GM11168 (cell line): Measurements from ENCODE around the gene RASD2.

Source experiments
- in situ Hi-C: fragments of 300-500 bp; cut with MboI; formaldehyde crosslinking; loops from one replicate; pipeline ENCODE4 v1.12.0; 2022; ENCODE audit warnings: low sequenced_read_pairs; ENCODE audit not compliant: unreplicated experiment

Gene RASD2

DNA sequence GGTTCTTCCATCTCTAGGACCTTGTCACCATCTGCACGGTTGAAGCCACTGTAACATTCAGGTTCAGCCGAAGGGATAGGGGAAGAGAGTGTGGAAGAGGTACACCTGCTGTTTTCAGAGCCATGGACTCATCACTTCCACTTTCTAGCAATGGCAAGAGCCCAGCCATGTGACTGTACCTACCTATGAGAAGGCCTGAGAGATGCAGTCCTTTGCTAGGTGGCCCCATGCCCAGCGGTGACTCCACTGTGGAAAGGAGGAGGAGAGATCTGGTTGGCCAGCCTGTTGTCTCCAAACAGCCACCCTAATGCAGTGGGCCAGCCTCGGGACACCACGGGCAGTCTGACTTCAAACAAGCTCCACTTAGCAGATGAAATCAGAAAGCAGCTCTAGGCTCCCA is 16.0 kb downstream of the RASD2 start:
- in situ Hi-C loops, result no loop called here

DNA sequence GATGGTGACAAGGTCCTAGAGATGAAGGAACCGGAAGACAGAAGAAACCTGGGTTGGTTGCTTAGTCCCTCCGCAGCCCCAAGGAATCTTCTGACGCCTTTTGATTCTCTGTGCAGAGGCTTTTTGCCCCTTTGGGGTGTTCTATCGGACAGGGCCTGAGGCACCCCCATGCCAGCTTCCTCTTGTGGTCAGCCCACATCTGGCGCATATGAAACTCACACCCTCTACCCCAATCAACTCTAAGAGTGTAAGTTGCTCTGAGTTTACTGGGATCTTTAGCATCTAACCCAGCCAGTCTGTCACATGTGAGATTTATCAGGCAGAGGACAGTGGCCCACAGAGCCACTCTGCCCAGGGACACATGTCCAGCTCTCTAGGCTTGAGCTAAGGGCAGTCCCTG is 17.4 kb downstream of the RASD2 start:
- in situ Hi-C loops, result no loop called here

DNA sequence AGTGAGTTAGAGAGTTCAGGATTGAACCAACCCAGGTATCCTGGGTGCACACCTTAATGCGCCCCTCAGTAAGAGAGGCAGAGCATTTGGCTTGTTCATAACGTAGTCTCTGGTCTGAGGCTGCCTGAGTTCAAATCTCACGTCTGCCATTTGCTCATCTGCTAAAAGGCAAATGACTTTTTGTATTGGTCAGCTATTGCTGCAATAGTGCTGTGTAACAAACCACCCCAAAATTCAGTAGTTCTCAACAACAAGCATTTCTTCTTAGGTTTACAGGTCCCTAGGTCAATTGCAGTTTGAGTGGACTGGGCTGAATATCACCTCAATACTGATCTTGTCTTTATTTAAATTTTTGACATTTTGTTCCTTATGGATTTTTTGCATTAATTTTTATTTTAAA is 18.1 kb downstream of the RASD2 start:
- in situ Hi-C loops, result no loop called here

DNA sequence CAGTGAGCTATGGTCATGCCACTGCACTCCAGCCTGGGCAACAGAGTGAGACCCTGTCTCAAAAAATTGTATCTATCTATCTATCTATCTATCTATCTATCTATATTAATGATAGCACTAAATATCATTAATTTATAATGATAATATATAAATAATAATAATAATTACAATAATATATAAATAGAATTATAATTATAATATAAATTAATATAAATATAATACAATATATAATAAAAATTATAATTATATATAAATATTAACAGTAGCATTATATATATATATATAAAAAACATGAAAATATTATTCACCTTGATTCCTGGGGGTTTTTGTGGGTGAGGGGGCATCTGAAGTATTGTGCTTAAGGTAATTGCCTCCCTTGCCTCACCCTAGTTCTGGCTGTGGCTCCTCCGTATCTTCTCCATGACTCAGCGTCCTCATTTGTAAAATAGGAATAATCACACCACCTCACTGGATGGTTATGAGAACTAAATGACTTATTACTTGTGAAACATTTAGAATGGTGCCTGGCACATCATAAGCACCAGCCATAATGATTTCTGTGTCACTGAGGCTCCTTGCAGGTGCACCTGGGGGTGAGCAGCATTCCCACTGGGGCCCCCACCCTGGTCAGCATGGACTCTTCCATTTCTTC is 18.8 kb downstream of the RASD2 start:
- in situ Hi-C loops, result no loop called here

DNA sequence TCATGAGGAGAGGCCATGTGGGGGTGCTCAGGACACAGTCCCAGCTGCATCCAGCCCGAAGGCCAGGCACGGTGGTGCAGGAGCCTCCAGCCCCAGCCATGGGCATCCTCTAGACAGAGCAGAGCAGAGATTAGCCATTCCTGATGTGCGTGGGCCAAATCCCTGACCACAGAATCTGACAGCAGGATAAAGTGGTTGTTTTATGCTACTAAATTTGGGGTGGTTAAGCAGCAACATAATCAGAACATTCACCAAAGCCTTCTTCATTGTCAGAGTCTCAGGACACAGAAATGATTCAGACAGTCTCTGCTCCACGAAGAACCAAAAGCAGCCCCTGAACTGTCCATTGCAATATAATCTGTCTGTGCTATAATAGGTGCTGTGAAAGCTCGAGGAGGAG is 19.7 kb downstream of the RASD2 start:
- in situ Hi-C loops, result no loop called here

DNA sequence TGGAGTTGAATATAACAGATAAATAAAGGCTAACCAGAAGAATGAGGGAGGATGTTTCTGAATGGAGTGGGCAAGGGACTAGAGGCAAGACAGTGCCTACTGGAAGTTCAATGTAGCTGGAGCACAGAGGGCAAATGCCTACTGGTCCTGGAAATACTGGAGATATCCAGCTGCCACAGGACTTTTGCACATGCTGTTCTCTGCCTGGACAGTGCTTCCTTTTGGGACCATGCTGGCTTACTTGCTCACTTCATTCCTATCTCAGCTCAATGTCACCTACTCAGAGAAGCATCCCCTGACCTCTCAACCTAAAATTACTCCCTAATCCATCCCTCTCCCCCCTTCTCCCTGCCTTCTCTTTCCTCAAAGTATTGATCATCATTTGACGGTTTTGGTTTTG is 20.2 kb downstream of the RASD2 start:
- in situ Hi-C loops, result no loop called here

DNA sequence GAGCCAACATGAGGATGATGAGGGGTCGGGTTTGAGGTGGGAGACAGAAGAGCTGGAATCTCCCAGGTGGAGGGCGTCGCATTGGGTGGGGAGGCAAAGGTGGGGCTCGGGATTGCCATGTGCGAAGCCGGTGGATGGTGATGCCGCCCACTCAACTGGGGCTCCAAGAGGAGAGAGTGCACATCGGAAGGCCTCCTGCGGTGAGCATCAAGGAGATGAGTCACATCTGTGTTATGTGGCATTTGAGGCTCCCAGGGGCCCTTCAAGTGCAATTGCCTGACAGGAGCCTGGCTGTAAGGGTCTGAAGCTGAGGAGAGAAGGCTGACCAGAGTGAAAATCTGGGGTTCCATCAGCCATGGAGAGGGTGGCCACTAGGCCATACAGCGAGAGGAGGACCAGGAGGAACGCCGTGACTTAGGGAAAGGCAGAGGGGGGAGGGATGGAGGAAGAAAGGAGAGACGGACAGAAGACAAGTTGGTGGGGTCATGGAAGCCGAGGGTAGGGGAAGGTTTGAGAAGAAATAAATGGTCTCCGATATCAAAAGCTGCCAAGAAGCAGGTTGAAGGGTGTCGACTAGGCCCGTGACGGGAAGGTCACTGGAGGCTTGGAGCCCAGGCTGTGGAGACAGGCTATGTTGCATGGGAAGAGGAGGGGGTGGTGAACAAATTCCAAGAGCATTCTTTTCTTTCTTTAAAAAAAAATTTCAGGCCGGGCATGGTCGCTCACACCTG is 21.3 kb downstream of the RASD2 start:
- in situ Hi-C loops, result no loop called here

DNA sequence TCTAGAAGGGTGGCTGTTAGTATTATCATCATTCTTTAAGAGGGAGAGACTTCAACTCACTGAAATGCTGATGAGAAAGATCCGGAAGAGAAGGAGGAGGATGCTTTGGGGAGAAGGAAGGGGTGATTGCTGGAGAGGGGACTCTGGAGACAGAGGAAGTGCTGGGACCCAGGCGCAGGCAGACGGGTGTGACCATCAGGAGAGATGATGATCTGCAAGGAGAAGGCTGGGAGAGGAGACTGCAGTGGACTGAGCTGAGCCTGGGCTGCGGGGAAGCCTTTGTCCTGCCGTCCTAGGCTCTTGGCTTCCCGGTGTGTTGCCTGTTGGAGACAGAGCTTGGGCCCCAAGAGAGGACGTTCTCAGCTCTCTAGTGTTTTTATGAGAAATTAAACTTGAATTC is 22.6 kb downstream of the RASD2 start:
- in situ Hi-C loops, result no loop called here

DNA sequence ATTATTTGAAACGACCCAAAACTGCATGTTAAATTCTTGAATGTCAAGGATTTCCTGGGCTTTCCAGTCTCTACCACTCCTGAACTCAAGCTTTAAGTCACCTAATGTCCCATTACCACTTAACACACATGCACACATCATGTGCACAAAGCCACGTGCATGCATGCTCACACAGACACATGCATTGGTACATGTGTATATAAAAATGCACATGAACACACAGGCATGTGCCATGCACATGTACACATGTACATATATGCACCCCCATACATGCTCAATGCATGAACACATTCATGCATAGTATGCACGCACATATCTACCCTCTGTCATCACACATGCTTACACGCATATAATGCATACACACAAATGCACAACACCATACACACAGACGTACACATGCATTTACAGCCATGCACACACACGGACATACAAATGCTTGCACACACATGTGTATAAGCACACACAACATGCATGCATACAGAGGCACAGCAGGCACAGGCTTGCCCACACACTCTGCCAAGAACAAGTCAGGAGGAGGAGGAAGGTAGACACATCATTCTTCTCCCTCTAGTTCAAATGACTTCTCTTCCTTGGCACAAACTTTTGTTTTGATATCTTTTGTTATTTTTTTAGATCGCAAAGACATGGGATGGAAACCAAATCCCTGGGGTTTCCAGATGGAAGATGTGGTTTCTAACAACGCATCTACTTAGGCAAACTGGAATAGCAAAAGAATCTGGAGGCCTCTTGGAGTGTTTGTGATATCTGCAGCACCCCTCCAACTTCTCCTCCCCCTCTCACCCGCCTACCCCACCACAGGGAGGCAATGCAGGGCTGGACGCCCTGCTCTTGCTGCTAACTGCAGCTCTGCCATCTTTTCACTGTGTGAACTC is 24.6 kb downstream of the RASD2 start:
- in situ Hi-C loops, result no loop called here

DNA sequence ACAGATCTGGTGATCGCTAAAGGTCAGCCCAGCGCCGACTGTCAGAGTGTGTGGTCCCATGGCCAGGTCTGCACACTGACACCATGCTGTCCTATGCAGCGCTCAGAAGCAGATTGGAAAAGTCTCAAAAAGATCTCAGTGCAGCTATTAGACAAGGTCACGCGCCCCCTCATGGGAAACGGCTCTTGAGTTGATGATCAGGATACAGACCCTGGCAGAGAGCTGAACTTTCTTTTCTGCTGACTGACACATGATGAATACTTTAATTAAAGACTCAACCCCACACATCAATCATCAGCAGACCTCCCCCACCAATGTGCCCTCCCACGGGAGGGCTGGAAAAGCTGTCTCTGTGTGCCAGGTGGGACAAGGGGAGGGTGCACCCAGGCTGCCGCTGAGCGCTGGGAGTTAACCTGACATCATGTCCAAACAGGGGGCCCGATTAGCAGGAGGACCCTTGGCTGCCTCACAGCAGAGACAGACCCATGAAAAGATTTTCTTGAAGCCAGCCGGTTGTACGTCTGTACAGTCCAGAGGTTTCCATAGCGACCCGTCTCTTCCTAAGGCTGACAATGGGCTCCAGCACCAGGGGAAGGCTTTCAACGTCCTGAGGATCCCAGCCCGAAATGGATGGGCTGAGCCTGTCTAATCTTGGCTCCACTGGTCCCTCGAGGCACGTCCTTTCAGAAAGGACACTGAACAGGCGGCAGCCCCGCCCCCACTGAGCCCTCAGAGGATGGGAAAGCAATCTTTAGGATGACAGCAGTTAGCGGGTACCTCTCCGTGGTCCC is 26.9 kb downstream of the RASD2 start:
- in situ Hi-C loops, result no loop called here

DNA sequence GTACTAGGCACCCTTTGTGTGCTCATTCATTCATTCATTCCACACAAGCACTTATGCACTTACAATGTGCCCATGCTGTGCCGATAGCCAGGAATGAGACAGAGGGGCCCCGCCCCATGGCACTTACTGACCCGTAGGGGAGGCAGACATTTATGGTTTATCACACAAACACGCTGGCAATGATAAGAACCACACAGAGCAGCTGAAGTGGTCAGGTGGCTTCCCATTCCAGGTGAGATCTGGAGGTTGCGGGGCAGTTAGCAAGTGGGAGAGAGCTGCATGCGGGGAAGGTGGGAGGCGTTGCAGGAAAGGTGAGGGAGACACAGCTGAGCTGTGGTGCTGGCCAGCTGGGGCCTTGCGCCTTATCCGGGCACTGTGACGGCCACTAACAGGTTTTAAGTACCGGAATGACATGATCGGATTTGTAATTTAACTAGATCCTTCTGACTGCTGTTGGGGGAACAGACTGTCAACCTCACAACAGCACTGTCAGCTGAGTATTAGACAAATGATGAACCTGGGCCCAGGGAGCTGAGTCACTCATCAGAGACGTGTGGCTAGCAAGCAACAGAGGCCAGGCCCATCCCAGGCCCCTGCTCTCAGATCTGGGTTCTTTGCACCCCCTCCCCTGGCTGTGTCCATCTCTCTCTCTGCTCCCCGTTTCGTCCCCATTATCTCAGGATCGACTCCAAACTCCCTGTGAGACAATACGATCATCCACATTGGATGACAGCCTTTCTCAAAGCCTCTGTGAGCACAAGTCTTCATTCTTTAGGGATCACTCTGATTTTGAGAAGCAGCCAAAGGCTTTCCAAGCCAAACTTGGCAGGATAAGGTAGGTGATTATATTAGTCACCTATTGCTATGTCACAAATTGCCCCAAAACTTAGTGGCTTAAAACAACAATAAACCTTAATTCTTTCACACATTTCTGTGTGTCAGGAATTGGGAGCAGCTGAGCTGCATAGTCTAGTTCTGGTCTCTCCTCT is 28.4 kb downstream of the RASD2 start:
- in situ Hi-C loops, result no loop called here

DNA sequence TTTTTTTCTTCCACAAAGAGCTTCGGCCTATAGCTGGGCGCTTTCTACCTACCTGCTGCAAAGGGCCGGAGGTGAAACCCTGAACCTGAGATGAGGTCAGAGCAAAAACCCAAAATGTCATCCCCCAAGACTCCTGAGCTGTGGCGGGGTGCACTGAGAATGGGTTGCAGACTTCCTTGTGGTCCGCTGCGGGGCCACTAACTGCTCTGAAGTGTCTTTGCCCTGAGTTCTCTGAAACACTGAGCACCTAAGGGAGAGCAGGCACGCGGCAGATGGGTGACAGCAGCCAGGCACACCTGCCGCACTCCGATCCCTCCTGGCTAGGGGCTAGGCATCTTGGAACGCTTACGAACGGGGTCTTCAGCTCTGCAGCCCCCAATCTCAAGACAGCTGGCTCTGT is 29.3 kb downstream of the RASD2 start:
- in situ Hi-C loops, result no loop called here

DNA sequence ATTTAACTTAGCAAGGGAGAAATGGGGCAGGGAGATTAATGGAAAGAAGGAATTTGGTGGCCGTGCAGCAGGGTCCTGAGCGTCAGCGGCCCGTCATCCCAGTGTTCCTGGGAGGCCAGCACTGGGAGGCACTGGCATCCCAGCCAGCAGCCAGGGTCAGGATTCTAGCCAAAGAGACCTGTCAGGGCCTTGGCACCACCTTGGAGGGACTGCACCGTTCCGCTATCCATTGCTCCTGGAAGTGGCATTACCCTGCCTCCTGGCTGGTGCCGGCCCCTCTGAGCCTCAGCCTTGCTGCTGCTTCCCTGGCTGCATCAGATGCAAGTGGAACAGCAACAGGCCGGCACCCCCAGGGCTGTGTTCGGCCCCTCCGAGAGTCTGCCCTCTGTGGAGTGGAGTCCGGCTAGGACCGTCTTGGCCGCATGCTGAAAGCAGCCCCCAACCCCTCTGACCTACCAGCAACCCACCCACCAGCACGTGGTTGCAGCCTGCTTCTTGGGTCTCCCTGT is 30.1 kb downstream of the RASD2 start:
- in situ Hi-C loops, result no loop called here

DNA sequence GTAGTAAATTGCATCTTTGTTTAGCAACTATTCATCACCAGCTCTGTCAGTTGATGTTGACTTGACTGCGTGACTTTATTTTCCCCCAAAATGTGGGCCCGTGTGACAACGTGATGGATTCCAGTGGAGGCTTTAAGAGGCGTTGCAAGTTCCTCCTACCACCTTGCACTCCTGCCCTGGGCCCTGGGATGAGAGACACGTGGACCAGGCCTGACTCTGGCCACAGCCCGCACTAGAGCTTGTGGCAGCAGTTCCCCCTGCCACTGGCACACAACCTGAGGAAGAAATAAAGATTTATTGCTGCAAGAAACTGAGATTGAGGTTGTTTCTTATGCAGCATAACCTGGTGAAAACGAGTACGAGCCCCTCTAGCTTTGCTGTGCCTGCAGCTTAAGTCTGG is 31.9 kb downstream of the RASD2 start:
- in situ Hi-C loops, result no loop called here

DNA sequence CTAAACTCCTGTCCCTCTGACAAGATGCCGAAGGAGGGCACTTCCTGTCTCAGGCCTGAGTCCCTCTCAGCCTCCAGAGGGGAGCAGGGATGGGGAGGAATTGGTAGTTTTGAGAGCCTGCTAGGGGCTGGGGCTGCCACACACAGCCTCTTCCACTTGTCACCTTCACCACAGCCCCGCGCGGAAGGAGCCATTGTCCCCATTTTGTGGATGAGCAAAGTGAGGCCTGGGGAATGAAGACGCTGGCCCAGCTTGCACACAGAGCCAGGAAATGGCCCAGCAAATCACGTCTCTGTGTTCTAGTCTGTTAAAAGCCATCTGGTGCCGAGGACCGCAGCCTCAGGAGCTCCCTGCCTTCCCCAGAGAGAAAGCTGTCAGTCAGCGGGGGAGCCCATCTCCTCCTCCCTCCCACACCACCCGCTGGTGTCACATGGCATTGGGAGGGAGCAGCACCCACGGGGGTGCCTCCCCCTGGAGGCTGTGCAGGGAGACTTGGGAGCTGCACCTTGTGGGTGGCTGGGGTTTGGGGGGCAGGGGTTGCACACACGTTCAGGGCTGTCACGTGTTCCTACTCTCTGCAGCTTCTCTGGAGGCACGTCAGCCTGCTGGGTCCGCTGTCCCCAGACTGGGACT is 34.6 kb downstream of the RASD2 start:
- in situ Hi-C loops, result no loop called here

DNA sequence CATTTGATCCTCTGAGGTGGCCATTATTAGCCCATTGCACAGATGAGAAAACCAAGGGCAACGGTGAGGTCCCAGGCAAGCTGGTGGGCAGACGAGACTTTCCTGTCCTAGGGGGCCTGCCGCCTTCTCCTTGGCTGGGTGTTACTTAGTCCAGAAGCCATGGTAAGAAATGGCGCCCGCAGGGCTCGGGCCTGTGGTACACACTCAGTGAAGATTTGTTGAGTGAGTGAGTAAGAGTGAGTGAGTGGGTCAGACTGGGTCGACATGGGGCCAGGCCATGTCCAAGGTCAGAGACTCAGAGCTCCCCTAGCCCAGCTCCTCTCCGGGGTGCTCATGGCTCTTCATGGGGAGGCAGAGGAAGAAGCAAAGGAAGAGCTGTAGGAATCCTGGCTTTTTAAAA is 36.0 kb downstream of the RASD2 start:
- in situ Hi-C loops, result no loop called here

DNA sequence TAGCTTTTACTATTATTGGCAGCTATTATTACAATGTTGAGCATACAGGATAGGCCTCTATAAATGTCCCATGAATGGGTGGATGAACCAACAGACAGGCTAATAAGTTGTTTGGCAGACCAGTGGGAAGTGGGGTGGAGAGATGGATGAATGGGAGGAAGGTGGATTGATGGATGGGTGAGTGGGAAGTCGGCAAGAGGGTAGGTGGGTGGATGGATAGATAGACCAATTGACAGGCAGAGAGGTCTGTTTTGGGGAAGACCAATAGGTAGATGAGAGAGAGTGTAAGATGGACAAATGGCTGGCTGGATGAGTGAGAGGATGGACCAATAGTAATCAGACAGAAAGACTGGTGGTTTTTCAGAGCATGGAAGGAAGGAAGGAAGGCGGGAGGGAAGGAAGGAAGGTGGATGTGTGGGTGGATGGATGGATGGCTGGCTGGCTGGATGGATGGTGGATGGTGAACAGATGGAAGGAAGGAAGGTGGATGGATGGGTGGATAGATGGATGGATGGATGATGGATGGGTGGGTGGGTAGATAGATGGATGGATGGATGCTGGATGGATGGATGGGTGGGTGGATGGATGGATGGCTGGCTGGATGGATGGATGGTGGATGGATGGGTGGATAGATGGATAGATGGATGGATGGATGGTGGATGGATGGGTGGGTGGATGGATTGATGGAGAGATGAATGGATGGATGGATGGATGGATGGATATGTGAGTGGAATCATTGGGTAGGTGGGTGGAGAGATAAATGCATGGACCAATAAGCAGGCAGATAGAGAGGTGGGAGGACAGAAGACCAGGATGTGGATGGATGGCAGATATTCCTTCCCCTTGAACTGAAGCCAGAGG is 37.4 kb downstream of the RASD2 start:
- in situ Hi-C loops, result no loop called here
